Endothelial cell of umbilical vein (primary cell): ENCODE results near the gene MMS22L. TPM values are rescaled to one million over a fixed set of nuclear protein-coding genes. Genes with fewer than 3 reads are reported as not detected.

Source experiments
- BruUV-seq: library from RNA; stranded (reverse); fragments of 400-500 nt; replicated peaks from 2 replicates; lab custom pipeline; 2021; lab: Mats Ljungman, UMichigan
- CTCF ChIA-PET: fragments of 300-600, 350-600 bp; sonication (Branson Sonifier 250); formaldehyde crosslinking; loops from one replicate; lab custom pipeline; 2021; ENCODE audit warnings: antibody characterized with exemption, inconsistent platforms; lab: Charles Lee
- POLR2A ChIA-PET: fragments of 300-600, 350-600 bp; sonication (Branson Sonifier 250); formaldehyde crosslinking; loops from one replicate; lab custom pipeline; 2021; ENCODE audit warnings: antibody characterized with exemption, inconsistent platforms; lab: Charles Lee
- DNase-seq: peaks from one replicate; pipeline ENCODE4 v3.0.0-alpha.2; 2011; ENCODE audit warnings: low read depth, low spot score
- FAIRE-seq: peaks from 2 replicates; lab custom pipeline; 2011; peaks lifted over from hg19 to GRCh38; lab: Jason Lieb, UNC
- H2AFZ ChIP-seq: 2 replicates; pipeline ENCODE4 v1.6.0; 2012; ENCODE audit warnings: low read depth, low read length, control low read depth, inconsistent platforms
- H3K27ac ChIP-seq: 2 replicates; pipeline ENCODE4 v1.5.1; 2011; ENCODE audit warnings: low read depth, mild to moderate bottlenecking, control low read depth, low read length, moderate library complexity; ENCODE audit not compliant: insufficient read depth
- H3K27me3 ChIP-seq, 2 experiments: 2 replicates each; pipeline versions ENCODE4 v1.6.0 to v1.6.1; 2011; ENCODE audit warnings: low read length in 2 of 2, mixed read lengths in 1 of 2; ENCODE audit not compliant: control insufficient read depth in 2 of 2, insufficient read depth in 2 of 2
- H3K36me3 ChIP-seq, 2 experiments: 2 replicates in 1 of 2; 3 replicates in 1 of 2; pipeline ENCODE4 v1.5.1; 2011; ENCODE audit warnings: low read length in 2 of 2, mild to moderate bottlenecking in 1 of 2, moderate library complexity in 1 of 2; ENCODE audit not compliant: control insufficient read depth in 2 of 2, insufficient read depth in 2 of 2; ENCODE audit errors: extremely low read depth in 1 of 2
- H3K4me1 ChIP-seq: 3 replicates; pipeline ENCODE4 v1.5.1; 2011; ENCODE audit warnings: mild to moderate bottlenecking, low read length; ENCODE audit not compliant: control insufficient read depth, insufficient read depth; ENCODE audit errors: extremely low read depth
- H3K4me2 ChIP-seq: 2 replicates; pipeline ENCODE4 v1.6.1; 2011; ENCODE audit warnings: low read length, control low read depth, mixed read lengths; ENCODE audit not compliant: insufficient read depth
- H3K4me3 ChIP-seq, 3 experiments: fragments of 200-600 bp in 1 of 3; sonication (generic), shearing (Covaris generic) in 1 of 3; replicated peaks in 1 of 3; 2 replicates each; pipeline ENCODE4 v1.5.1; 2011 to 2016; ENCODE audit warnings: control low read depth in 3 of 3, low read length in 3 of 3, mild to moderate bottlenecking in 2 of 3, inconsistent platforms in 1 of 3, low read depth in 1 of 3, moderate library complexity in 1 of 3; ENCODE audit not compliant: insufficient read depth in 1 of 3
- H3K79me2 ChIP-seq: 2 replicates; pipeline ENCODE4 v1.6.0; 2012; ENCODE audit warnings: low read length, inconsistent platforms; ENCODE audit not compliant: control insufficient read depth, insufficient read depth
- H3K9ac ChIP-seq: replicated peaks from 2 replicates; pipeline ENCODE3; 2011; ENCODE audit warnings: low read length, control low read depth; ENCODE audit not compliant: insufficient read depth; ENCODE audit errors: extremely low read depth
- H3K9me1 ChIP-seq: replicated peaks from 3 replicates; pipeline ENCODE4 v1.6.0; 2011; ENCODE audit warnings: mild to moderate bottlenecking, low read length; ENCODE audit not compliant: control insufficient read depth, insufficient read depth; ENCODE audit errors: extremely low read depth
- H3K9me3 ChIP-seq: replicated peaks from 2 replicates; pipeline ENCODE4 v1.5.1; 2012; ENCODE audit warnings: low read length, inconsistent platforms; ENCODE audit not compliant: control insufficient read depth, insufficient read depth
- H4K20me1 ChIP-seq: replicated peaks from 2 replicates; pipeline ENCODE3; 2011; ENCODE audit warnings: mild to moderate bottlenecking, low read length; ENCODE audit not compliant: control insufficient read depth, insufficient read depth; ENCODE audit errors: extremely low read depth
- CTCF ChIP-seq, 2 donors: IDR thresholded peaks; 1 replicate in 1 of 2; 2 replicates in 1 of 2; pipeline ENCODE4 v1.5.1; 2011; ENCODE audit warnings: low read length in 2 of 2, mild to moderate bottlenecking in 2 of 2, moderate library complexity in 2 of 2, control low read depth in 1 of 2, inconsistent platforms in 1 of 2, low read depth in 1 of 2; ENCODE audit not compliant: insufficient read depth in 1 of 2; ENCODE audit errors: extremely low read depth in 1 of 2
- EZH2 ChIP-seq: IDR thresholded peaks from 2 replicates; pipeline ENCODE4 v1.6.1; 2012; ENCODE audit warnings: borderline replicate concordance, low read depth, mild to moderate bottlenecking, moderate library complexity, low read length, inconsistent platforms; ENCODE audit not compliant: severe bottlenecking
- FOS ChIP-seq: IDR thresholded peaks from 2 replicates; pipeline ENCODE4 v1.6.1; 2011; ENCODE audit warnings: mild to moderate bottlenecking, low read length, moderate library complexity, borderline replicate concordance; ENCODE audit not compliant: insufficient read depth
- GATA2 ChIP-seq: IDR thresholded peaks from 2 replicates; pipeline ENCODE4 v1.7.0; 2011; ENCODE audit warnings: low read depth, mild to moderate bottlenecking, moderate library complexity, mixed read lengths, low read length; ENCODE audit not compliant: insufficient read length, insufficient read depth
- JUN ChIP-seq: IDR thresholded peaks from 2 replicates; pipeline ENCODE4 v1.6.1; 2011; ENCODE audit warnings: borderline replicate concordance, low read depth; ENCODE audit not compliant: insufficient read length, insufficient read depth
- MYC ChIP-seq: IDR thresholded peaks from one replicate; pipeline ENCODE4 v1.6.1; 2011; ENCODE audit warnings: mild to moderate bottlenecking, low read depth, low read length
- POLR2A ChIP-seq: IDR thresholded peaks from 2 replicates; pipeline ENCODE4 v1.6.1; 2012; ENCODE audit warnings: low read depth, mild to moderate bottlenecking, control low read depth, low read length
- POLR2AphosphoS5 ChIP-seq: IDR thresholded peaks from 2 replicates; pipeline ENCODE4 v1.6.1; 2012; ENCODE audit warnings: low read depth, mild to moderate bottlenecking, control low read depth, low read length, moderate library complexity; ENCODE audit not compliant: insufficient read depth
- dilution Hi-C: fragments of 300-500 bp; cut with MboI; formaldehyde crosslinking; loops from one replicate; pipeline ENCODE4 v1.15.0; 2019; ENCODE audit warnings: low sequenced_read_pairs; ENCODE audit not compliant: extremely low pct_ligation_motif_present
- intact Hi-C: fragments of 100-400 bp; cut with micrococcal nuclease; formaldehyde crosslinking; loops from one replicate; pipeline ENCODE4 v1.10.0; 2022
- polyA plus RNA-seq, 4 experiments: library from polyadenylated mRNA; depleted of rRNA in 3 of 4; stranded (reverse) in 3 of 4; unstranded in 1 of 4; fragments of >200 nt; gene quantifications; 2 replicates each; pipeline versions ENCODE4 v1.2.1 to v1.2.3, GENCODE V29; 2011 to 2012; ENCODE audit warnings: missing spikeins in 1 of 4
- total RNA-seq: library from RNA; stranded (reverse); gene quantifications from 2 replicates; pipeline ENCODE4 v1.2.3, GENCODE V29; 2021
- TF ChIP-seq, protein P1 (sequence below): IDR thresholded peaks from 2 replicates; pipeline ENCODE4 v1.6.1; 2011; ENCODE audit not compliant: insufficient read depth, insufficient read length

The MMS22L gene
- total and polyA plus RNA-seq, 2 donors (not counting 3 experiments of a cell fraction or from before 2014, with no cell fraction given) = 5.5 to 19.3 TPM

DNA sequence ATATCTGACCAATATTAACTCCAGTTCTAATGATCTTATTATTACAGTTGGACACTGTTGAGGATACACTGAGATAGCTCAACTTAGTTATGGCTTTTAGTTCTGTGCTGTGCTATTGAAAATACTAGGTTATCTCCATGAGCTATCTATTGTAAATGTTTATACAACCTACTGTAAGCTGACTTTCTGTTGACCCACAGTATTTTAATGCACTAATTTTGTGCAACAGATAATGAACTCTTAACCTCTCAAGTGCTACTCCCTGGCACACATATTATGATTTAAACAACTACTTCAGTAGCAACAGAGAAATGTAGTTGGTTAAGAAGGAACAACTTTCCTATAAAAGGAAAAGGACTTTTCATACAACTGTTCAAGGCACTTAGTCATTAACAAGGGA is 5.2 kb upstream of the MMS22L start:
- ChIA-PET POLR2A (no interaction called here), CTCF (no interaction called here)
- H2AFZ ChIP-seq = no peak overlapping the region
- no peaks in the 10 kb centered on the region for H3K36me3 ChIP-seq
- no peaks in the 10 kb centered on the region for H3K27me3 ChIP-seq
- no peak overlapping the region for H3K4me3 ChIP-seq
- FAIRE-seq = no peak
- H3K4me1 ChIP-seq = peaks cover 8% of the 10 kb centered on the region
- no TSS peak for BruUV-seq
- intact Hi-C loops = no loop called here
- no peaks in the 10 kb centered on the region for H3K79me2 ChIP-seq
- no peak overlapping the region for H3K4me2 ChIP-seq
- TF ChIP-seq GATA2 (no peak), JUN (no peak), CTCF (IDR thresholded peaks at IDR 0.05; ENCODE audit: extremely low read depth in 1 of 2, insufficient read depth in 1 of 2, low read depth in 1 of 2, low read length in 2 of 2) (no peak), FOS (no peak), MYC (no peak), POLR2AphosphoS5 (no peak), EZH2 (no peak), POLR2A (no peak)
- TF ChIP-seq, protein P1, sequence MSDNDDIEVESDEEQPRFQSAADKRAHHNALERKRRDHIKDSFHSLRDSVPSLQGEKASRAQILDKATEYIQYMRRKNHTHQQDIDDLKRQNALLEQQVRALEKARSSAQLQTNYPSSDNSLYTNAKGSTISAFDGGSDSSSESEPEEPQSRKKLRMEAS = no peak
- no peak overlapping the region for H3K27ac ChIP-seq
- H3K9me3 ChIP-seq = no peaks in the 10 kb centered on the region
- no peaks in the 10 kb centered on the region for H3K9me1 ChIP-seq
- no peak overlapping the region for H3K9ac ChIP-seq
- dilution Hi-C loops = no loop called here
- DNase-seq = no peak
- no peaks in the 10 kb centered on the region for H4K20me1 ChIP-seq
